CD4-positive, alpha-beta T cell treated with Interleukin-4 for 4 hours (primary cell): ENCODE data around the gene PNPLA6.

ENCODE experiments used
- DNase-seq: peaks from one replicate; pipeline ENCODE4 v3.0.0-alpha.2; 2020

Gene PNPLA6

GRCh38 chr19:7535047-7535997, at the start of gene PNPLA6:
TSS of gene PNPLA6 (plus strand) at chr19:7535717. CDS start at chr19:7535789, 72 bp downstream.
- peak; percentile 86 for DNase-seq

GRCh38 chr19:7486923-7487322, 48.6 kb upstream of the PNPLA6 start:
- no peak for DNase-seq

DNA sequence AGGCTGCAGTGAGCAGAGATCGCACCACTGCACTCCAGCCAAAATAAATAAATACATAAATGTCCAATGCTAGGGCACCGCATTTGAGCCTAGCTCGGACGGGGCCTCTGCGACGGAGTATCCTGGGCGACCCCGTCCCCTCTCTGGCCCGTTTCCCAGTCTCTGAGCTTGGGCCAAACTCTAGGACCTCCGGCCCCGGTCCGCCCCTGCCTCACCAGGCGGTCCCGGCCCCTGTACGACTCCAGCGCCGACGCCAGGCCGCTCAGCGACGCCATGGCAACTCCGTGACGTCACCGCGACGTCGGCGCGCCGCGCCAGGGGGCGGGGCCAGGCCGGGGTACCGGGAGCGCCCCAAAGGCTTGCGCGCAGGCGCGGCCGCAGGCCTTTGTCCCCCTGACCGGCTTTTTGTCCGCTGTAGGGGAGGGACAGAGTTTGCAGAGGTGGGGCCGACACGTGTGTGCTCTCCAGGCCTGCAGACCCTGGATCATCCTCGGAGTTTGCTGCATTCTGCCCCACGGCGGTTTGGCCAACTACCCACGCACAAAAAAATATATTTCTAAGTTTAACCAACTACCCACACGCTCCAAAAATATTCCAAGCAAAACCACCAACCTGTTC, 46.7 kb upstream of the PNPLA6 start, which contains the start of gene PEX11G:
PEX11G (minus strand) TSS at position 300 of the 618 bp plus-strand sequence; CDS start at position 275, 25 bp downstream.
- DNase-seq: peak; percentile 84

DNA sequence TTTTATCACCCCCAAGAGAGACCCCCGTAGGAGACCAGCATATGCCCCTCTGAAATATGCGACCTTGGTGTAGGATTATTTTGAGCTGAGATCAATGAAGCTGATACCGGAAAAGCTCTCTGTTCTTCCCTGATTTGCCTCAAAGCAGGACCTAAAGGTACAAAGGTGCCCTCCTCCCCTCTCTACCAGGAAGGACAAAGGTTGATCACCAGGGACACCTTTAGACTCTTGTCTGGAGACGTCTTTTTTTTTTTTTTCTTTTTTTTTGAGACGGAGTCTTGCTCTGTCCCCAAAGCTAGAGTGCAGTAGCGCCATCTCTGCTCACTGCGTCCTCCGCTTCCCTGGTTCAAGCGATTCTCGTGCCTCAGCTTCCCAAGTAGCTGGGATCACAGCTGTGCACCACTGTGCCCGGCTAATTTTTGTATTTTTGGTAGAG, 45.9 kb upstream of the PNPLA6 start:
- no peak for DNase-seq

DNA sequence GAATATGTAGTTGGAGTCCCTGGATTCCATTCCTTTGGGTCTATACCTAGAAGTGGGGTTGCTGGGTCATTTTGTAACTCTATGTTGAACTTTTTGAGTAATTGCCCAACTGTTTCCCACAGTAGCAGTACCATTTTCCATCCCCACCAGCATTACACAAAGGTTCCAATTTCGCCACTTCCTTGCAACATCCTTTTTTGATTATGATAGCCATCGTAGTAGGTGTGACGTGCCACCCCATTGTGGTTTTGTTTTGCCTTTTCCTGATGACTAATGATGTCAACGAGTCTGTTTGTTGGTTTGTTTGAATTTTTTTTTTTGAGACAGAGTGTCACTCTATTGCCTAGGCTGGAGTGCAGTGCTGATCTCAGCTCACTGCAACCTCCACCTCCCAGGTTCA, 43.4 kb upstream of the PNPLA6 start:
- peak; percentile 37 for DNase-seq

- no peak for DNase-seq
These were observed 43.0 kb upstream of the PNPLA6 start for GRCh38 chr19:7492558-7492957.

GRCh38 chr19:7494416-7495098, 41.0 kb upstream of the PNPLA6 start:
- DNase-seq: no peak

DNA sequence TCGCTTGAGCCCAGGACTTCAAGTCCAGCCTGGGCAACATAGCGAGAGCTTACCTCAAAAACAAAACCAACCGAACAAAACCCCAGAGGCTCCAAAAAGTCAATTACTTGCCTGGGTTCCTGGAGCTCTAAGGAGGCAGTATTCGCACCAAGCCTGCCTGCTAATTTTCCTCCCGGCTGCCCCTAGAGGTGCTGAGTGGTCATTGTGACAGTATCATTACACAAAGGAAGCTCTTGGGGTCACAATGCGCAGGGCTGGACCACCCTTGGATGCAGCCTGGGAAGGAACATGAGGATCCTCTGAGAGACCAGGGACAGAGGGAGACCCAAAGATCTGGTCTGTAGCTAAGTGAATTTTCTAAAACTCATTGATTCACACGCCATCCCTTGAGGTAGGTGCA, 38.2 kb upstream of the PNPLA6 start:
- DNase-seq: no peak

GRCh38 chr19:7500811-7501450, 34.6 kb upstream of the PNPLA6 start:
- no peak for DNase-seq

DNA sequence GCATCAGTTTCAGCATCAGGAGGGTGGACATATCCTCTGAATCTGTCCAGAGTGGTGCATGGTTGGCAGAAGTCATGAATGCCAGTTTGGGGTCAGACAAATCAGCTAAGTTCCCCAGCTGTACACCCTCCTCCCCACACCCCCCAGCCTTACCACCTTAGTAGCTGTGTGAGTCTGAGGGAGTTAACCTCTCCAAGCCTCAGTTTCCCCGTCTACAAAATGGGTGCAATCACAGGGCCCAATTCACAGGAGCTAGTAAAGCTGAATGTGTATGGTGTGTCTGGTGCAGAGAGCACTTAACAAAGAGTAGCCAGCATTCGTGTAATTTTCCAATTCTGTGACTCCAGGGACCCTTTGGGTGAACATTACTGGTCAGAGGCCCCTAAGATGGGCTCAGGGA, 33.0 kb upstream of the PNPLA6 start:
- no peak for DNase-seq

- no peak for DNase-seq
These were observed 30.8 kb upstream of the PNPLA6 start for GRCh38 chr19:7504684-7505083.

DNA sequence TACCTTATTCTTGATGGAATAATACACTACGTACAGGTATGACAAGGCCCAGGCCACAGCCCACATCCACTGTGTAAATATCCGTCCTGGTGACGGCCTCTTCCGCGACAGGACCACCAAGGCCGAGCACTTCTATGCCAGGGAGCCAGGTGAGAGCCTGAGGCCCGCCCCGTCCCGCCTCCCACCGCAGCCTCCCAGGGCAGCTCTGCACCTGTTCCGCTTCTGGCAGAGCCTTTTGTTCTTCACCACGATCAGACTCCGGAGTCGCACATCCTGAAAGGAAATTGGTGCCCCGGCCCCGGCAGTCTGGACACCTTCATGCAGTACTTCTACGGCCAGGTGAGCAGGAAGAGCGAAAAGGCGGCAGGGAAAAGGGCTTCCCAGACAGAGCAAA, 30.2 kb upstream of the PNPLA6 start:
- no peak for DNase-seq

GRCh38 chr19:7505682-7506384, 29.7 kb upstream of the PNPLA6 start:
- DNase-seq: no peak

DNA sequence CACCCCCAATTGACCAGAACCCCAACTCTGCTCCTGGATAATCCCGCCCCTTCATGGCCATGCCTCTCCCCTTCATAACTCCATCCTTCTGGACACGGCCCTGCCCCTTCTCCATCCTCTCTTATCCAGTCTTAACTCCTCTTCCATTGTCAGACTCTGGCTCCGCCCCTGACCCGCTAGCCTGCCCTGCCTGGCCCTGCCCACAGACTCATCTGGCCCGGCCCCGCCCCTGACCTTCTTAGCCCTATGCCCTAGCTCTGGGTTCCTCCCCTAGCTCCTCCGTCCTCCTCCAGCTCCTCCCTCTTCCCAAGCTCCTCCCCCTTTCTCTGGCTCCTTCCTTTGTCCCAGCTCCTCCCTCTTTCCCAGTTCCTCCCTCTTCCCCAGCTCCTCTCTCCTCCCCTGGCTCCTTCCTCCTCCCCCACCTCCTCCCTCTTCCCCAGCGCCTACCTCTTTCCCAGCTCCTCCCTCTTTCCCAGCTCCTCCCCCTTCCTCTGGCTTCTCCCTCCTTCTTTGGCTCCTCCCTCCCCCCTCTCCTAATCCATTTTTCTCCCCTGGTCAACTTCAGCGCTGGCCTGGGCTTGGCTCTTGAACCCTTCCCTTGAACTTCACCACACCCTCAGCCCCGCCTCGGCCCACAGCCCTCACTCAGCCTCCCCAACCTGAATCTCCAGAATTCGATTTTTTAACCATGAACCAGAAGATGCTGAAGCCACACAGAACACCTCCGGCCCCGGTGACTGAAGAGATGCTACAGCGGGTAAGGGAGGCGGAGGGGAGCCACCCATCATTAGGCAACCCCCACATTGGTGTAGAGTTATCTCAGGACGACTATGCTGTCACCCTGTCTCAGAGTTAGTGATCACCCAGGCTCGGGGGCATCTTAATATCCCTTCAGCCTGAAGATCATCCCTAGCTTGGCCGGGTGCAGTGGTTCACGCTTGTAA, 28.9 kb upstream of the PNPLA6 start:
- no peak for DNase-seq

DNA sequence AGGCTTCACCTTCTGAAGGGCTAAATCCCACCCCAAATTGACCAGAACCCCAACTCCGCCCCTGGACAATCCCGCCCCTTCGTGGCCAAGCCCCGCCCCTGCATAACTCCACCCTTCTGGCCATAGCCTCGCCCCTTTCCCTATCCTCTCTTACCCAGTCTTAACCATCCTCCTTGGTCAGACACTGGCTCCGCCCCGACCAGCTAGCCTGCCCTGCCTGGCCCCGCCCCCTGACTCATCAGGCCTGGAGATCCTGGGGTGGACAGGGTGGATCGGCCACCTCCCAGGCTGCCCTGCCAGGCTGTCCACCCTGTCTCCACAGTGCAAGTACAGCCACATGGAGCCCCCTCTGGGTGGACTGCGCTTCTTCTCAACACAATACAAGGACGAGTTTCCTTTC, 27.6 kb upstream of the PNPLA6 start:
- DNase-seq: no peak

- DNase-seq: no peak
These were observed 25.9 kb upstream of the PNPLA6 start for GRCh38 chr19:7509625-7510024.

GRCh38 chr19:7512400-7512851, 23.1 kb upstream of the PNPLA6 start:
- no peak for DNase-seq

DNA sequence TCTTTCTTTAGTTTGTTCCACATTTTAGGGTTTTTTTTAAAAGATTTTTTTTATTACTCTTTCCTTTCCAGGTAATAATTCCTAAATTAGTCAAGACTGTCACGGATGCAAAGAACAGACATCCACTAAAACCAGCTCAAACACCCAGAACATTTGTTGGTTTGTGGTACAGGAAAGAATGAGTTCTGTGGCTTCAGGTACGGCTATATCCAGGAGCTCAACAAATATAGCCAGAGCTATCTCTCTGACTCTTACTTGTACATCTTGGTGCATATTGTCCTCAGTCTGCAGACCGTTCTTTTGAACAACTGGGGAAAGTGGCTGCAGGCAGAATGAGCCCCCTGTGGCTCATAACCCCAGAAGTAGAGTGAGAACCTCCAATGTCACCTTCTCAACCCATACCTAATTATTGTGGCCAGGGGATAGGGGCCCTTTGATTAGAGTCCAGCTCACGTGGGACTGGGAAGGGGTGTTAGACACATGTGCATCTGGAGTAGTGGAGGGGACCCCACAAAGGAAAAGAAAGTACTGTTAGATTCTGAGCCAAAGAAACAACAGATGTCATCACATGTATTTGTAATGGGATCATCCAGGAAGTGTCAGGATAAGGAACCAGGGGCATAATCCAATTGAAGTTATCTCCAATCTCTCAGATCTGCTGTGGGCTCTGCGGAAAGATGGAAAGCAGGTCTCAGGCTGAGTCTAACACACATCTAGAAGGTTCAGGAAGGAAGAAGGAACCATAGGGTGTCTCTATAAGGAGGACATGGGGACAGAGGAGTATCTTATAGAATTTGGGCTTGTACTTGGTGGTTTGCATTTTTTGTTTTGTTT, 21.5 kb upstream of the PNPLA6 start:
- DNase-seq: no peak

- no peak for DNase-seq
These were observed 20.3 kb upstream of the PNPLA6 start for GRCh38 chr19:7515110-7515644.

DNA sequence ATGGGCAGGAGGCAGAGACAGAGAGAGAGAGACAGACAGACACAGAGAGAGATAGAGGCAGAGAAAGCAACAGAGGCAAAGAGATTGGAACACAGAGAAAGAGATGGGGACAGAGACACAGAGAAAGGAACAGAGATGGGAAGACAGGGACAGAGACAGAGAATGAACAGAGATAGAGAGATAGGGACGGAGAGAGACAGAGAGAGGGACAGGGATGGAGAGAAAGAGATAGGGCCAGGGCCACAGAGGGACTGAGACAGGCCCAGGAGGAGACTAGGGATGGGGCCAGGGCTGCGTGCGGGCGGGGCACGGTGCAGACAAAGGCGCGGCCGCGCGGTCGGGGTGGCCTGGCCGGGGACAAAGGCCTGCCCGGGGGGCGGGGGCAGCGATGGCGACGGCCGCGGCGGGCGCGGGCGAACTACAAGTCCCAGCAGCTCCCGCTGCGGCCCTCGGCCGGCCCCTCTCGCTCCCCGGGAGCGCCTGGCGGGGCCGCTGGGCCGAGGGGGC, 19.8 kb upstream of the PNPLA6 start, which contains the start of gene ZNF358:
ZNF358 (plus strand) TSS at position 459 of the 507 bp plus-strand sequence. CDS start 3,140 bp downstream, outside the sequence.
- DNase-seq: no peak
